Left ventricle myocardium superior (tissue), 1 donor: Measurements from ENCODE around the gene MRPL24. TPM values are rescaled to one million over a fixed set of nuclear protein-coding genes. Genes with fewer than 3 reads are reported as not detected.

Experiments used
- ATAC-seq: fragments of 200-7000 bp; cut with Tn5 transposase; one replicate; pipeline ENCODE4 v1.9.1; 2020; ENCODE audit warnings: mild to moderate bottlenecking, moderate library complexity
- DNase-seq: peaks from one replicate; pipeline ENCODE4 v3.0.0-alpha.2; 2020
- intact Hi-C: fragments of 100-400 bp; cut with micrococcal nuclease; formaldehyde crosslinking; loops from one replicate; pipeline ENCODE4 v1.11.0; 2022
- total RNA-seq: library from RNA; stranded (reverse); fragmentation: NEBNext Ultra II Directional; extraction: Animal tissue kit (Norgen Biotek cat#: 25700); gene quantifications from one replicate; pipeline ENCODE4 v1.2.1, GENCODE V29; 2021
- donor health status: DM: no; HTN: yes; CAD: no; lungs with severe emphysema.

The MRPL24 gene
- total RNA-seq, 1 donor from 2014 or later: 96.1 TPM

DNA sequence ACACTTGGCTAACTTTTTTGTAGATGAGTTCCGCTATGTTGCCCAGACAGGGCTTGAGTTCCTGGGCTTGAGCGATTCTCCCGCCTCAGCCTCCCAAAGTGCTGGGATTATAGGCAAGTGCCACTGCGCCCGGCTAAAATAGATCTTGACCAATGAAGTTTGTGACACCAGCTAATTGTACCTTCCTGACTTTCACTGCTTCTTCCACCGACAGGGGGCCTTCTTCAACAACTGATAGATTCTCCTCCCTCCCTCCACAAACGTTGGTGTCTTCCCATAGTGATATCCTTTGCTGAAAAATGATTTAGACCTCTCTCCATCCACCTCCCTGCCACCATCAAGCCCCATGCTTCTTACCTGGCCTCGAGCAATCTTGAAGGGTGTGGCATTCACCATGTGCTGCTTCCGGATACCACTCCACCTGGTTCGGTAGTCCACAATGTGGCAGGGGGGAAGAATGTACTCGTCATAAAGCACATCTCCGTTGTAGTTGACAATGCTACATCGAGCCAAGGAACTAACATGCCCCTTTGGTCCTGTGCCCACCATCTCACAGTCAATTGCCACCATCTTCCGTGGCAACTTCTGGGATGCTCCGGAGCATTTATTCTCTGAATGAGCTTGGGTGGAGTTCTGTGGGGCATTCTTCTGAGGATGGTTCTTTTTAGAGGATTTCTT lies 14.2 kb downstream of the MRPL24 start:
- DNase-seq: no peak
- intact Hi-C loops: loop anchor here (5.0 kb wide), 1 partner anchor 41 kb away; the partner anchor contains the start of gene PRCC
- ATAC-seq: no peak

DNA sequence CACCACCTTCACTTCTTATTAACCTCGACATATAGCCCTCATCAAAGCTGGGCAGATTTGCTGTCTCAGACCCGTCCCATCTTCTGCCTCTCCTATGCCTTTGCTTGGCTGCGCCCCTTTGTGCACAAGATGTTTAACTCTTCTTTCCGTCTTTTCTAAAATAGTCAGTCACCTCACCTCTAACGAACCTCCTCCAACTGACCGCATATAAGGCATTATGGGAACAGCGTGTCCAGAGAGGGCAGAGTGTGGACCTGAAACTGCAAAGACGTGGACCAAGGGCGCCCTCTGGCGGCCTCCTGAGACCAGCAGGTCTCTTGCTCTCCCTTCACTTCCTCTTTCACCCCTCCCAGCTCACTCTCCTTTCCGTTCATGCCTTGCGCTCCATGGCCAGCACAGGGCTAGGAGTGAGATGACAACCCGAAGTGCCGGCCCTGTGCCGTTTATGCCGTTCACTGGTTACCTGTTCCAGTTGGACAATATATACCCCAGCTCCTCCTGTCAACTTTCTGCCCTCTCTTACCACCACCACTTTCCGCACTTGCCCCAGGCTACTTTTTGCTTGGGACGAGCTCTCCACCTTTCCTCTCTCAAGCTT lies 15.1 kb downstream of the MRPL24 start:
- DNase-seq (peak; percentile 94), ATAC-seq (peak; percentile 73)
- intact Hi-C loops: loop anchor here (1.0 to 5.0 kb wide), 2 partner anchors 36 to 42 kb away; partner anchors contain the start of gene PRCC

- intact Hi-C loops: no loop called here
- DNase-seq (no peak), ATAC-seq (no peak)
Measured at GRCh38 chr1:156721535-156721934, 19.4 kb downstream of the MRPL24 start.

- DNase-seq (no peak), ATAC-seq (no peak)
- intact Hi-C loops: no loop called here
Measured at GRCh38 chr1:156721131-156721530, 19.8 kb downstream of the MRPL24 start.

GRCh38 chr1:156717351-156717750 lies 23.5 kb downstream of the MRPL24 start:
- ATAC-seq: no peak
- no peak for DNase-seq
- intact Hi-C loops: no loop called here

DNA sequence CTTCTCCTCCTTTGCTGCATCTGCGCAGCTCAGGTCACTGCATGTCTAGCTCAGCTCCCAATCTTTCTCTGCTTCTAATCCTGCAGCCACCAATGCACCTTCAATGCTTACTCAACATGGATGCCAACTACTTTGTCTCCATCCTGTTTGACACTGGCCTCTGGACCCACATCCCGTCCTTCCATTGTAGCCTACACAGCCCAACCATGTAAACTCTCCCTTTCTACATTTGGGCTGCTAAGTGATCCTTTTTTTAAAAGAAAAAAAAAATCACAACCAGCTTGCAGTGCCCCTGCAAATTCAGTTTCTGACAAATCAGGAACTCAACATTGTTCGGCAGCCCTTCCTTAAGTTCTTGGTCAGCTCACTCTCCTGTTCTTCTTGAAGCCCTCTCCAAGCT lies 26.1 kb downstream of the MRPL24 start:
- DNase-seq: no peak
- no peak for ATAC-seq
- intact Hi-C loops: no loop called here

DNA sequence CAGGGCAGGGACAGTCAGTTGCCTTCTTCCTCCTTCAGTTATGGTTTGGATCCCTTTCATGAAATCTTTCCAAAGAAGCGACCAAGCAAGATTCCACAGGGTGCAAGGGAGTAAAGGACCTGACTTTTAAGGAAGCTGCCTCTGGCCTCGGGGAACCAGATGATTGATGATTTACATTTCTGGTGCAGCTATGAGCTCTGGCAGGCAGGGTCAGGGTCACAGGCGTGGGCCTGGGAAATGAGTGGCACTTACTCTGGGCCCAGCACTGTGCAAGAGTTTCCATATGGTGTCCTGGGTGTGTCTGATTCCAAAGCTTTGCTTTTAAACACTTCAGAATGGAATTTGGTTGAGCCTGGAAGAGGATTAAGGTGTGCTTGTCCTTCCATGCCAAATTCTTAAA lies 28.3 kb downstream of the MRPL24 start:
- DNase-seq (no peak), ATAC-seq (no peak)
- intact Hi-C loops: no loop called here

GRCh38 chr1:156711011-156711817 lies 29.7 kb downstream of the MRPL24 start:
- ATAC-seq (no peak), DNase-seq (no peak)
- intact Hi-C loops: no loop called here

DNA sequence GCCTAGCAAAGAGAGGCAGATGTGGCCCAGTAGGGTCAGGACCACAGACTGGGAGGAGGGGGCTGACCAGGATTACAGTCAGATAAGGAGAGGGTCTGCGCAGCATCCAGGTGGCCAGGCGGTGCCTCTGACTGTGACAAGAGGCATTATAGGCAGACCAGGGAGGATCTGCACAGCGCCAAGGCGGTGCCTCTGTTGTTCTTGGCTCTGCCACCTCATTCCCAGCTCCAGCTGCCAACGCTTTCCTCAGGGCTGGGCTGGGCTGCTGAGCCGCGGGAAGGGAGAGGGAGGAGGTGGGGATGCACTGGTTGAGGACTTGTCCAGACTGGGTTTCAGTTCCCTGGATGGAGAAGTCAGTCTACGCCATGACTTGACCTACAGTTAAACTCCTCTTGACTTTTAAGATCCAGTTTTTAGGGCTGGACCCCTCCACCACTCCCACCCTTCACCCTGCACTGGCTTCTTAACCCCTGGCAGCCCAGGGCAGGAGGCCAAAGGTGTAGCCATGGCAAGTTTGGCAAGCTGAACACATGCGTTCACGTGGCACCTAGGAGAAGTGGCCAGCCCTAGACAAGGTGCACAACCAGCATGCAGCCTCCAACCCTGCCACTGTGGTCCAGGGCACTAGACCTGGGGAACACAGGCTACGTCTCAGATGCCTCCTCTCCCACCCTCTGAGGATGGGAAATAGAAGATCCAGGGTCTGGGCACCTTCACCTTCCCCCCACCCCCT lies 31.0 kb downstream of the MRPL24 start:
- intact Hi-C loops: no loop called here
- peak; percentile 77 for DNase-seq
- peak; percentile 74 for ATAC-seq

GRCh38 chr1:156709031-156709430 lies 31.9 kb downstream of the MRPL24 start:
- intact Hi-C loops: no loop called here
- ATAC-seq: no peak
- DNase-seq: no peak

DNA sequence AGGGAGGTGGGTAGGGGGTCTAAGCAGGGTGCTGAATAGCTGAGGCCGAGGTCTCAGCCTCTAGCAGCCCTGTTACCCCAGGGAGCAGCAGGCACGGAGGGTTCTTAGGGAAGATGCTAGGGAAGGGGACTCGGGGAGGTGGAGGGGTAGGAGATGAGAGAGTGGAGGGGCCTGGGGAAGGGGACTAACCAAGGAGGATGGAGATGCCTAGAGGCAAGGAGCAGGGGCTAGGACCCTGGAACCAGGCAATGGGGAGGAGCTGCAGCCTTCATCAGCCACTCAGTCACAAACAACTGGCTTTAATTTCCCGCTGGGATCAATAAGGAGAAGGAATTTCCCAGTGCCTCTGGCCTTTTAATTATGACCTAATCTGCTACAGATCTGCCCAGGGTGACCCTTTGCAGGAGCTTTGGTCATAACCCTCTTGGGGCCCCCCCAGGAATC lies 32.6 kb downstream of the MRPL24 start:
- DNase-seq (no peak), ATAC-seq (no peak)
- intact Hi-C loops: no loop called here

GRCh38 chr1:156707417-156708217 lies 33.3 kb downstream of the MRPL24 start:
- no peak for ATAC-seq
- intact Hi-C loops: no loop called here
- no peak for DNase-seq

DNA sequence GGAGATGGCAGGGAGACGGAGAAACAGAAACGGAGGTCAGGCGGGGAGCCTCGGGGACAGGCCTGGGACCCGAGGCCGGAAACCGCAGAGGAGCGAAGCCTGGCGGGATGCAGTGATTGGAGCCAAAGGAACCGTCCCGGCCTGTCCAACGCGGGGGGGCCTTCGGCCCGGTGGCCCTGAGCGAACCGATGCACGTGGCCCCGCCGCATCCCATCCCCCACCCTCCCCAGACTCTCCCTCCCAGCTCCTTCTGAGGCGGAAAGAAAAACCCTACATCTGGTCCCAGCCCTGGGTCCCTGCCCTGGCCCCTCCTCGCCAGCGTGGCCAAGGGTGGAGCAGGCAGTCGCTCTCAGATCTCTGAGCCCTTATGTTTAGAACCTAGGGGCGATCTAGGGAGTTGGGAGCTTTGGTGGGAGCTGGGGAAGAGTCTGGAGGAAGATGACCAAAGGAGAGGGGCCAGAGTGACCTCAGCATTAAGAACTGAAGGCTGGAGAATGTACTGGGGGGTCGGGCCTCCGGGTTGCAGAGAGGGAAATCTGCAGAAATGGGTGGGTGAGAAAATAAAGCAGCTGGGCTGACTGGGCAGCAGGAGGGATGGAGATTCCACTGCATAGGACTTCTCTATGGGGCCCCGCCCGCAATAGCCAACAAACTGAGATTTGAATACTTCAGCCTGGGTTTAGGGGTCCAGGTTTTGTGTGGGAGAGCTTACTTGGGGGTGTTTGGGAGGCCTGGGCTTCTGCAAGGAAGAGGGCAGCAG lies 34.1 kb downstream of the MRPL24 start:
- DNase-seq (peak; percentile 78), ATAC-seq (peak; percentile 78)
- intact Hi-C loops: no loop called here

DNA sequence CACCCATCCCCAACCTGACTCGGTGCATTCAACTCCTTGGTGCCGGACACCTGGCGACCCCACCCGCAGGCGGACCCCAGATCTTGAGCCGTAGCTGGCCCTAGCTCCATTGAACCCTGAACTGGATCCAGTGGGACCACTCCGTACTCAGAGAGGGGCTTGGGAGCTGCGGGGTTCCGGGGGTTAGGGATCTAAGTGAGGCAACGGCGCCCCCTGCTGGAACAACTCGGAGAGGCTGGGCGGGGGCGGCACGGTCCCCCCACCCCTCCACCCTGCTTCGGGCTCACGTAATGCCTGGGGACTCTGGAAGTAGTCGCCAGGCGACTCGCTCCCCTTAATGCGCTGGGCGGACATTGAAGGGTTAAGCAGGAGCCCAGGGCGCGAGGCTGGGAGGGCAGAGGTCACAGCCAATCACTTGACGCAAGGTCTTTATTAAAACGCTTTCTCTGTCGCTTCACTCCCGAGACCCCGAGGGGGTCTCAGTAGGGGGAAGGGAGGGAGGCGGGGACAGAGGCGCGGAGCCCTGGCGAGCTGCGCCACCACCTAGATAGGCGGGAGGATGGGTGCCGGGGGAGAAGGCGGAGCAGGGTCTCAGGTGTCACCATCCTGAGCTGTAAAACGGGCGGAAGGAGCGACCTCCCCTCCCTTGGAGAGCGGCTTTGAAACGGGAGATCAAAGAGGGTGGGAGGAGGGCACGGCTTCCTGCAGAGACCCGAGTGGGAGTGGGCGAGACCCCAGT lies 34.8 kb downstream of the MRPL24 start:
- DNase-seq (peak; percentile 79), ATAC-seq (peak; percentile 66)
- intact Hi-C loops: no loop called here

DNA sequence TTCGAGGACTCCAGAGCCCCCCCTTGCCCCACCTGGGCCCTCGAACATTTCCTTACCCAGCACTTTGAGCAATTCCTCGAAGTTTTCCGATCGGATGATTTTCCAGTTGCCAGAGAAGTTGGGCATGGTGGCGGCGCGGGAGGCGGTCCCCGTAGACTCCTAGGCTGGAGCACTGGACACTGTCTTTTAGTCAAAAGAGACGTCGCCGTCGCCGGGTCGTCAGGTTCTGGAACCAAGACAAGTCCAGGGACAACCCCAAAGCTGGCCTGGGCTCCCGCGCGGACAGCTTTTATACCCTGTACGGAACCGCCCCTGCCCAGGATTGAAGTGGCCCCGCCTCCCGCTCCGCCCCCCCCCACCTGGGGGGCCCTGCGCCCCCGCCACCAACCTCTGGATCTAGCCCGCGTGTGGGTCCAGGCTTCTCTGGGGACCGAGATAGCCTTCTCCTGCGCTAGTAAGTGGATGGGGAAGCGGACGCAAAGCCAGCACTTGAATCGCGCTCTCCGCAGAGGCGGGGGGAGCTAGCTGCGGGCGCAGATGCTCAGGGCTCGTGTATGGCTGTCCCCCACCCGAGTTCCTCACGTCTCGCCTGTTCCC lies 35.5 kb downstream of the MRPL24 start, which contains the start of gene CRABP2:
TSS of gene CRABP2 (minus strand) at position 263 of the 597 bp plus-strand sequence. CDS start at position 126, 137 bp downstream.
- peak; percentile 45 for DNase-seq
- ATAC-seq: peak; percentile 4
- intact Hi-C loops: no loop called here

DNA sequence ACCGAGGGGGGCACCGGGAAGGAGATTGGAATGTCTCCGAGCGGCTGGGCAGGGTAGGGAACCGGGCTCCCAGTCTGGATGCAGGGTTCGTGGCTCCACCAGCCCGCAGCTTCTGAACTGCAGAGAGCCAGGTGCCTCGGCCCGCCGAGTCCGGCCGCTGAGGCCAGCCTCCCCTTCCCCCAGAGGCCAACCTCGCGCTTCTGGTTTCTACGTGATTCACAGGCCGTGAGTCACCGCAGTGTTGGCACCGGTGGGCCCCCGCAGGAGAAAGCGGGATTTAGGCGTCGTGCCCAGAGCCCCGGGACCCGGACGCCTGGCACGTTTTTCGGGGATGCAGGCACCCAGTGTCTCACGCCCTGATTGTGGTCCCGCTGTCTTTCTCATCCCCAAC lies 36.0 kb downstream of the MRPL24 start:
- intact Hi-C loops: no loop called here
- no peak for ATAC-seq

GRCh38 chr1:156704166-156704711 lies 36.6 kb downstream of the MRPL24 start:
- no peak for ATAC-seq
- intact Hi-C loops: no loop called here
- no peak for DNase-seq

More for the DNA sequence above, 36.0 kb downstream of the MRPL24 start:
- DNase-seq: peak; percentile 49
